LNCaP clone FGC (cell line): ENCODE measurements around the gene ZNF503.

ENCODE experiments used
- DNase-seq: peaks from one replicate; pipeline ENCODE4 v3.0.0-alpha.2; 2011; ENCODE audit warnings: low read depth
- H3K4me3 ChIP-seq: 2 replicates; pipeline ENCODE4 v1.5.1; 2011; ENCODE audit warnings: mild to moderate bottlenecking, low read depth, low read length, control low read depth
- TF ChIP-seq, protein P1 (sequence below): IDR thresholded peaks from 2 replicates; pipeline ENCODE4 v1.5.1; 2012; ENCODE audit warnings: mild to moderate bottlenecking; ENCODE audit not compliant: control insufficient read depth, insufficient read depth; ENCODE audit errors: extremely low read depth

Gene ZNF503

DNA sequence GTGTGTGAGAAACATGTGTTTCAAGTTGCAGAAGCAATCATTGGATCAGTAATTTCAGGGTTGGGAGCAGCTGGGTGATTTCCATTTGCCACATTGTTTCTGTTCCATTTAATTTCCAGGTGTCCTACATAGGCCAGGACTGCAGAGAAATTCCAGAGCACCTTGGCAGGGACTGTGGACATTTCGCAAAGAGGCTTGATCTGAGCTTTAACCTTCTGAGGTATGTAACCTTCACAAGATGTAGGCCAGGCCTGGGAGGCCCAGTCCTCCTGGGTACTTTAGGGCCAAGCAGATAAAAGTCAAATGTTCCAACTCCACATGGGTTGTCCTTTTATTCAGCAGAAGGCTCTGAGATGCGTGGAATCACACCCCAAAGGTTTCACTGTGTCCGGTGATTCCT, 36.7 kb upstream of the ZNF503 start:
- DNase-seq: no peak
- H3K4me3 ChIP-seq: no peak overlapping the region
- TF ChIP-seq, protein P1, sequence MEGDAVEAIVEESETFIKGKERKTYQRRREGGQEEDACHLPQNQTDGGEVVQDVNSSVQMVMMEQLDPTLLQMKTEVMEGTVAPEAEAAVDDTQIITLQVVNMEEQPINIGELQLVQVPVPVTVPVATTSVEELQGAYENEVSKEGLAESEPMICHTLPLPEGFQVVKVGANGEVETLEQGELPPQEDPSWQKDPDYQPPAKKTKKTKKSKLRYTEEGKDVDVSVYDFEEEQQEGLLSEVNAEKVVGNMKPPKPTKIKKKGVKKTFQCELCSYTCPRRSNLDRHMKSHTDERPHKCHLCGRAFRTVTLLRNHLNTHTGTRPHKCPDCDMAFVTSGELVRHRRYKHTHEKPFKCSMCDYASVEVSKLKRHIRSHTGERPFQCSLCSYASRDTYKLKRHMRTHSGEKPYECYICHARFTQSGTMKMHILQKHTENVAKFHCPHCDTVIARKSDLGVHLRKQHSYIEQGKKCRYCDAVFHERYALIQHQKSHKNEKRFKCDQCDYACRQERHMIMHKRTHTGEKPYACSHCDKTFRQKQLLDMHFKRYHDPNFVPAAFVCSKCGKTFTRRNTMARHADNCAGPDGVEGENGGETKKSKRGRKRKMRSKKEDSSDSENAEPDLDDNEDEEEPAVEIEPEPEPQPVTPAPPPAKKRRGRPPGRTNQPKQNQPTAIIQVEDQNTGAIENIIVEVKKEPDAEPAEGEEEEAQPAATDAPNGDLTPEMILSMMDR: no peak

DNA sequence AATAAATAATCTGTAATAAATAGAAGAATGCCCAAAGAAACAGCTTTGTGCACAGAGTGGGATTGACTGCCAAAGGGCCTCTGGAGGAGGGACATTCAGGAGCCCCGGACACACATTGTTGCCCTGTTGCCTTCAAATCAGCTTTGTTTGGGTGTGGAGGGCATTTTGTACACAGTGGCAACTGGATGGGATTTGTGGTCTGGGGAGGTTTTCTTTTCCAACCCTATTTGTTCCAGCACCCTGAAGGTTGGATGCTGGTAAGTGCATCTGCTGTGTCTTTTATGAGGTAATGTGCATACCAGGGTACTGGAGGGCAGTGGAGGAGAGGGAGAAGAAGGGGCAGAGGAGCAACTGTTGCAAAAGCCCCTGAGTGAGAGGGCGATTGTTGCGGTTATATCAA, 36.1 kb upstream of the ZNF503 start:
- no peak overlapping the region for H3K4me3 ChIP-seq
- DNase-seq: no peak
- TF ChIP-seq, protein P1: no peak

DNA sequence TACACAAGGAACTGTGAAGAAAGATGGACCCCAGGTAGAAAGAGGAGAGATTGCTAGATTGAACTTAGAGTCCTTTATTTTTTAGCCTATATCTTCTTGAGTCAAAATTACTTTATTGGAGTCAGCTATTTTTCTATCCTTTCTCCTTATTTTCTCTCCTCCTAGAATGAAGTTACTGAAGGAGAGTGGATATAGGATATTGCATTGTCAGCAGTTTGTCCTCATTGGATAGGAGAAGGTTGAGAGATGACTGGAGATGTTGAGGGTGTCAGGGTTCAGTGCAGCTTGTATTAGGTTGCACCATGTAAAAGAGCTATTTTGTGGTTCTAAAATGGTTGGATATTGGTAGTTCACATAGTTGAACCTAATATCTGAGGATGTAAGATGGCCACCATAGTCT, 35.3 kb upstream of the ZNF503 start:
- H3K4me3 ChIP-seq: no peak overlapping the region
- TF ChIP-seq, protein P1: no peak
- DNase-seq: no peak

DNA sequence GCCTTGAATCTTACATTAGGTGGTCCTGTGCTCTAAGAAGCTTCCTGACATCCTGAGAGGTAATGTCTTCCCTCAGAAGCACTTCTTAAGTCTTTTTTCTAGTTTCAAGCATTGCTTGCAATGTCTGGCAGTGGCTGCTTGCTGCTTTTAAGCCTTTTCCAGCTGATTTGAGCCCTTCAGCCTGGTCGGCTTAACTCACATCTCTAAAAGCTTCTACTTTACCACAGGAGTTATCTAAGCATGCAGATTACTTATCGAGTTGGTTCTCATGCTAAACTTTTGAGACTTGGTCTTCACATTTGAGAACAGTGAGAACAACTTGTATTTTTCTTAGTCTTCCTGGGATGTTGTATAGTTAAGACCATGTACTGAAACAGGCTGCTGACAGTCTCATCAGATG, 33.7 kb upstream of the ZNF503 start:
- no peak overlapping the region for H3K4me3 ChIP-seq
- no peak for DNase-seq
- TF ChIP-seq, protein P1: no peak

DNA sequence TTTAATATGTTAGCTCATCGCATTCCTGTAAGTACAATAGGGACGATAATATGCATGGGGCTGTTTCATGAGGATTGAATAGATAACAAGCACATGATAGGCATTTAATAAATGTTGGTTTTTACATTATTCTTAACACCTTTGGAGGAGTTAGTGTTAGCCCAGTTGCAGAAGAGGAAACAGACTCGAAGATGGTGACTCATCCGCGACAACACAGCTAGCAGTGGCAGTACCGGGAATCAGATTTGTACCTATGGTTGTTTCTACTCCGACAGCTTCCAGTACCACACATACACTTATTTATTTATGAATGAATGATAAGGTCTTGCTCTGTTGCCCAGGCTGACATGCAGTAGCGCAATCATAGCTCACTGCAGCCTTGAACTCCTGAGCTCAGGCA, 32.7 kb upstream of the ZNF503 start:
- TF ChIP-seq, protein P1: no peak
- H3K4me3 ChIP-seq: no peak overlapping the region
- no peak for DNase-seq

DNA sequence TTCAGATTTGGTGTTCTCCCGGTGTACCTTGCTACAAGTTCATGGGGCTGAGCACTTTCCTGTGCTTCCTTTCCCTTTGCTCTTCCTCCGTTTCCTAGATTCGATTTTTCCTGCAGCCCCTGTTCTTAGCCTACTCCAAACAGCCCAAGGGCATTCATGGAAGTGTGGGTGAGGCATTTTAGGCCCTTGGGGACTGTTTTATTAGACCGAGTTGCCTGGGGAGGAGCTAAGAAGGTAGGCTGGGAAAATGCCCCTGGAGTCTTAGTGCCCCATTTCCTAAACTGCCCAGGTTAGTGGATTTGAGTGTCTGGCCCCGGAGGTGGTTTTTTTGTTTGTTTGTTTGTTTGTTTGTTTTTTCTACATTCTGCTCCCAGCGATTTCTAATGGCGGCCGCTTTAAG, 31.7 kb upstream of the ZNF503 start:
- H3K4me3 ChIP-seq: no peak overlapping the region
- TF ChIP-seq, protein P1: no peak
- DNase-seq: no peak

DNA sequence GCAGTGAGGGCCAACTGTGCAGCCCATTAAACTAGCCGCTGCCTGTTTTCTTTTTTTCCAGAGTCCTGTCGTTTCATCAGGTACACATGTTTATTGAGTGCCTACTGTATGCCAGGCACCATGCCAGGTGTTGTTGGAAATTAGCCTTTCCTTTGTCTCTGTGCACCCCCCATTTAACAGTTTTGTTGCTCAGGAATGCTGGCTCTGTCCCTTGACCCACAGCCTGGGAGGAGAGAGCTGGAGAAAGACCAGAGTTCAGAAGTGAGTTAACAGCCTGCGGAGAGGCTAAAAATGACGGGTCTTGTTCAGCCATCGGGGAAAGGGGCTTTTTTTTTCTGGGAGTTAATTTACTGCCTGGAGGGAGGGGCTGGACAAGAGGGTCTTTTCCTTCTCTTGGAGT, 31.2 kb upstream of the ZNF503 start:
- TF ChIP-seq, protein P1: no peak
- DNase-seq: no peak
- H3K4me3 ChIP-seq: no peak overlapping the region
